Measurements from ENCODE around the gene RSL1D1. TPM values are rescaled to one million over a fixed set of nuclear protein-coding genes. Genes with fewer than 3 reads are reported as not detected.

RSL1D1 gene
- total and polyA plus RNA-seq, 2 of the 8 experiments (the other 6 are each of a cell fraction or from before 2014, with no cell fraction given) = 41.3 to 292 TPM

- TF ChIP-seq CHD7 (IDR thresholded peaks at IDR 0.05; ENCODE audit: insufficient replicate concordance, low read length) = no peak
- no peak for TF ChIP-seq USF2 (IDR thresholded peaks at IDR 0.05; ENCODE audit: low read length)
- no peak for TF ChIP-seq KDM5A (IDR thresholded peaks at IDR 0.05; ENCODE audit: low read length)
- no peak for TF ChIP-seq NANOG (IDR thresholded peaks at IDR 0.05; ENCODE audit: insufficient read depth, low read depth, low read length, poor library complexity, severe bottlenecking)
- TF ChIP-seq FOSL1 (IDR thresholded peaks at IDR 0.05; ENCODE audit: insufficient read depth, low read depth, low read length) = no peak
- TF ChIP-seq JUND (IDR thresholded peaks at IDR 0.05; ENCODE audit: low read length) = no peak
- no peak for TF ChIP-seq CHD1 (IDR thresholded peaks at IDR 0.05; ENCODE audit: low read depth, low read length)
- TF ChIP-seq CBX8 (IDR thresholded peaks at IDR 0.05; ENCODE audit: borderline replicate concordance, low read depth, low read length) = no peak
- no peak for TF ChIP-seq SAP30 (IDR thresholded peaks at IDR 0.05; ENCODE audit: insufficient read depth, insufficient replicate concordance, low read length)
Observed at GRCh38 chr16:11870399-11870798, 19.1 kb upstream of the RSL1D1 start (continued).

Data from H1 (cell line).